GM12878 (cell line): ENCODE measurements around the gene LCOR. TPM values are rescaled to one million over a fixed set of nuclear protein-coding genes. Genes with fewer than 3 reads are reported as not detected.

Experiments used
- ATF3 ChIP-seq: IDR thresholded peaks from 2 replicates; pipeline ENCODE4 v1.6.1; 2011; ENCODE audit warnings: low read depth, mild to moderate bottlenecking, low read length, moderate library complexity, borderline replicate concordance; ENCODE audit errors: extremely low read depth
- BHLHE40 ChIP-seq, 2 experiments: fragments of 450-650 bp in 1 of 2; IDR thresholded peaks; 2 replicates each; pipeline ENCODE4 v1.6.1; 2011 to 2017; ENCODE audit warnings: low read depth in 2 of 2, borderline replicate concordance in 1 of 2, improper control_type of control experiment in 1 of 2, low read length in 1 of 2, mild to moderate bottlenecking in 1 of 2
- CBFB ChIP-seq: IDR thresholded peaks from 2 replicates; pipeline ENCODE4 v1.6.1; 2016; ENCODE audit warnings: antibody characterized with exemption, low read depth
- CEBPB ChIP-seq, 2 experiments: fragments of 150-350 bp in 1 of 2; IDR thresholded peaks; 2 replicates each; pipeline ENCODE4 v1.6.1; 2012 to 2014; ENCODE audit warnings: low read depth in 2 of 2, low read length in 2 of 2, borderline replicate concordance in 1 of 2, inconsistent platforms in 1 of 2
- CHD2 ChIP-seq: IDR thresholded peaks from 2 replicates; pipeline ENCODE4 v1.6.1; 2011; ENCODE audit warnings: low read depth, low read length, improper control_type of control experiment, borderline replicate concordance
- CREB1 ChIP-seq: IDR thresholded peaks from 2 replicates; pipeline ENCODE4 v1.6.1; 2012; ENCODE audit warnings: low read depth, mild to moderate bottlenecking, inconsistent platforms
- CTCF ChIP-seq, 3 experiments: IDR thresholded peaks in 2 of 3; conservative IDR thresholded peaks in 1 of 3; 2 replicates each; pipeline ENCODE4 v1.5.1; 2011; ENCODE audit warnings: low read depth in 3 of 3, low read length in 3 of 3, mild to moderate bottlenecking in 3 of 3, control low read depth in 2 of 3, moderate library complexity in 2 of 3, inconsistent platforms in 1 of 3, mixed read lengths in 1 of 3; ENCODE audit not compliant: control insufficient read depth in 2 of 3, insufficient read depth in 1 of 3; ENCODE audit errors: extremely low read depth in 1 of 3
- E2F4 ChIP-seq: IDR thresholded peaks from 2 replicates; pipeline ENCODE4 v1.6.1; 2012; ENCODE audit warnings: low read depth, low read length, improper control_type of control experiment
- EGR1 ChIP-seq, 2 experiments: IDR thresholded peaks; 1 replicate in 1 of 2; 2 replicates in 1 of 2; pipeline ENCODE4 v1.6.1; 2011 to 2012; ENCODE audit warnings: low read depth in 2 of 2, low read length in 2 of 2, borderline replicate concordance in 1 of 2, mild to moderate bottlenecking in 1 of 2, moderate library complexity in 1 of 2
- FOXK2 ChIP-seq: fragments of 450-650 bp; IDR thresholded peaks from 2 replicates; pipeline ENCODE4 v1.6.1; 2017; ENCODE audit warnings: mild to moderate bottlenecking, moderate library complexity
- GABPA ChIP-seq: IDR thresholded peaks from 2 replicates; pipeline ENCODE4 v1.6.1; 2014; ENCODE audit warnings: antibody characterized with exemption, low read depth, mild to moderate bottlenecking, inconsistent platforms
- IKZF1 ChIP-seq: fragments of 450-650 bp; conservative IDR thresholded peaks from 2 replicates; pipeline ENCODE4 v1.6.1; 2017; ENCODE audit warnings: antibody characterized with exemption, mild to moderate bottlenecking
- JUND ChIP-seq: IDR thresholded peaks from 2 replicates; pipeline ENCODE4 v1.6.1; 2012; ENCODE audit warnings: low read depth, mild to moderate bottlenecking, low read length, improper control_type of control experiment, moderate library complexity
- KDM1A ChIP-seq: fragments of 200-600 bp; sonication (generic); IDR thresholded peaks from 2 replicates; pipeline ENCODE4 v1.6.1; 2016; ENCODE audit warnings: borderline replicate concordance
- KLF5 ChIP-seq: fragments of 450-650 bp; IDR thresholded peaks from 2 replicates; pipeline ENCODE4 v1.6.1; 2014; ENCODE audit warnings: mild to moderate bottlenecking; ENCODE audit not compliant: partially characterized antibody
- NFYB ChIP-seq: IDR thresholded peaks from 2 replicates; pipeline ENCODE4 v1.6.1; 2011; ENCODE audit warnings: low read depth, mild to moderate bottlenecking, low read length, improper control_type of control experiment, moderate library complexity; ENCODE audit not compliant: insufficient read depth
- NR2C2 ChIP-seq: IDR thresholded peaks from 2 replicates; pipeline ENCODE4 v1.6.1; 2011; ENCODE audit warnings: borderline replicate concordance, low read depth; ENCODE audit not compliant: control insufficient read depth, insufficient read length
- PBX3 ChIP-seq: IDR thresholded peaks from 2 replicates; pipeline ENCODE4 v1.6.1; 2011; ENCODE audit warnings: mild to moderate bottlenecking, low read depth, low read length, moderate library complexity; ENCODE audit not compliant: insufficient replicate concordance
- SKIL ChIP-seq: fragments of 450-650 bp; IDR thresholded peaks from 2 replicates; pipeline ENCODE4 v1.6.1; 2017; ENCODE audit warnings: mild to moderate bottlenecking, low read depth, inconsistent platforms; ENCODE audit not compliant: poor library complexity, severe bottlenecking
- SMC3 ChIP-seq: IDR thresholded peaks from 2 replicates; pipeline ENCODE4 v1.6.1; 2011; ENCODE audit warnings: low read length, improper control_type of control experiment, borderline replicate concordance
- SREBF1 ChIP-seq: IDR thresholded peaks from 2 replicates; pipeline ENCODE4 v1.6.1; 2012; ENCODE audit warnings: mild to moderate bottlenecking, low read length
- SUPT20H ChIP-seq: IDR thresholded peaks from 2 replicates; pipeline ENCODE4 v1.6.1; 2011; ENCODE audit warnings: low read depth, mild to moderate bottlenecking, low read length, moderate library complexity, borderline replicate concordance; ENCODE audit not compliant: control insufficient read depth
- TCF7 ChIP-seq: IDR thresholded peaks from 2 replicates; pipeline ENCODE4 v1.6.1; 2014; ENCODE audit warnings: antibody characterized with exemption, borderline replicate concordance
- ZSCAN29 ChIP-seq: fragments of 450-650 bp; IDR thresholded peaks from 2 replicates; pipeline ENCODE4 v1.6.1; 2017; ENCODE audit warnings: mild to moderate bottlenecking, moderate library complexity
- polyA plus RNA-seq, 11 experiments: library from polyadenylated mRNA; depleted of rRNA in 4 of 11; unstranded in 6 of 11; stranded (reverse) in 5 of 11; fragments of >200 nt; fragmentation: Nextera tagmentation in 4 of 11; fragmentation: Illumina TruSeq in 1 of 11; extraction: Ambion mirVana in 4 of 11; extraction: Trizol in 1 of 11; gene quantifications; 1 replicate in 1 of 11; 2 replicates in 10 of 11; pipeline versions ENCODE4 v1.2.1 to v1.2.3, GENCODE V29; 2011 to 2016; ENCODE audit warnings: inconsistent platforms in 2 of 11, missing spikeins in 2 of 11, low read depth in 1 of 11
- total RNA-seq, 4 experiments: library from RNA; depleted of rRNA in 3 of 4; stranded (reverse); fragments of >200 nt in 3 of 4; fragmentation: Illumina TruSeq in 1 of 4; extraction: Trizol in 1 of 4; gene quantifications; 2 replicates each; pipeline versions ENCODE4 v1.2.1 to v1.2.3, GENCODE V29; 2013 to 2021

The LCOR gene
- total and polyA plus RNA-seq, 10 of the 15 experiments (the other 5 are each of a cell fraction or from before 2014, with no cell fraction given): 1.6 to 22.0 (median 13.2) TPM

GRCh38 chr10:96789571-96790108 lies 42.5 kb upstream of the LCOR start (continued):
- TF ChIP-seq PBX3 (no peak), FOXK2 (no peak), SMC3 (no peak), NFYB (no peak), CTCF (IDR thresholded peaks at IDR 0.05 in 2 of 3, conservative IDR thresholded peaks at IDR 0.05 in 1 of 3; ENCODE audit: control insufficient read depth in 2 of 3, extremely low read depth in 1 of 3, insufficient read depth in 1 of 3, low read depth in 3 of 3, low read length in 3 of 3) (peak in 2 of 3 experiments; percentile 25 to 28; a peak in 3 of 6 replicates), CREB1 (no peak; the same call in 1 of the 2 replicates), GABPA (no peak), IKZF1 (peak; percentile 43), SREBF1 (no peak), TCF7 (no peak), SUPT20H (no peak), SKIL (no peak), E2F4 (no peak), BHLHE40 (IDR thresholded peaks at IDR 0.05; ENCODE audit: borderline replicate concordance in 1 of 2, low read depth in 2 of 2, low read length in 1 of 2) (no peak), CEBPB (IDR thresholded peaks at IDR 0.05; ENCODE audit: borderline replicate concordance in 1 of 2, low read depth in 2 of 2, low read length in 2 of 2) (no peak), CBFB (no peak), EGR1 (IDR thresholded peaks at IDR 0.05; ENCODE audit: borderline replicate concordance in 1 of 2, low read depth in 2 of 2, low read length in 2 of 2) (no peak), ATF3 (no peak), NR2C2 (no peak), ZSCAN29 (no peak), CHD2 (no peak), KLF5 (no peak), JUND (no peak), KDM1A (no peak)
